Measurements from ENCODE around the gene ZNF219.

- TF ChIP-seq EZH2 (IDR thresholded peaks at IDR 0.05; ENCODE audit: borderline replicate concordance, control insufficient read depth, low read depth, low read length) (no peak), IRF3 (IDR thresholded peaks at IDR 0.05) (no peak), STAT1 (conservative IDR thresholded peaks at IDR 0.05) (no peak), POLR2AphosphoS5 (IDR thresholded peaks at IDR 0.05; ENCODE audit: low read length) (no peak), SMAD5 (IDR thresholded peaks at IDR 0.05; ENCODE audit: low read depth) (no peak)
- TF ChIP-seq, protein P1, sequence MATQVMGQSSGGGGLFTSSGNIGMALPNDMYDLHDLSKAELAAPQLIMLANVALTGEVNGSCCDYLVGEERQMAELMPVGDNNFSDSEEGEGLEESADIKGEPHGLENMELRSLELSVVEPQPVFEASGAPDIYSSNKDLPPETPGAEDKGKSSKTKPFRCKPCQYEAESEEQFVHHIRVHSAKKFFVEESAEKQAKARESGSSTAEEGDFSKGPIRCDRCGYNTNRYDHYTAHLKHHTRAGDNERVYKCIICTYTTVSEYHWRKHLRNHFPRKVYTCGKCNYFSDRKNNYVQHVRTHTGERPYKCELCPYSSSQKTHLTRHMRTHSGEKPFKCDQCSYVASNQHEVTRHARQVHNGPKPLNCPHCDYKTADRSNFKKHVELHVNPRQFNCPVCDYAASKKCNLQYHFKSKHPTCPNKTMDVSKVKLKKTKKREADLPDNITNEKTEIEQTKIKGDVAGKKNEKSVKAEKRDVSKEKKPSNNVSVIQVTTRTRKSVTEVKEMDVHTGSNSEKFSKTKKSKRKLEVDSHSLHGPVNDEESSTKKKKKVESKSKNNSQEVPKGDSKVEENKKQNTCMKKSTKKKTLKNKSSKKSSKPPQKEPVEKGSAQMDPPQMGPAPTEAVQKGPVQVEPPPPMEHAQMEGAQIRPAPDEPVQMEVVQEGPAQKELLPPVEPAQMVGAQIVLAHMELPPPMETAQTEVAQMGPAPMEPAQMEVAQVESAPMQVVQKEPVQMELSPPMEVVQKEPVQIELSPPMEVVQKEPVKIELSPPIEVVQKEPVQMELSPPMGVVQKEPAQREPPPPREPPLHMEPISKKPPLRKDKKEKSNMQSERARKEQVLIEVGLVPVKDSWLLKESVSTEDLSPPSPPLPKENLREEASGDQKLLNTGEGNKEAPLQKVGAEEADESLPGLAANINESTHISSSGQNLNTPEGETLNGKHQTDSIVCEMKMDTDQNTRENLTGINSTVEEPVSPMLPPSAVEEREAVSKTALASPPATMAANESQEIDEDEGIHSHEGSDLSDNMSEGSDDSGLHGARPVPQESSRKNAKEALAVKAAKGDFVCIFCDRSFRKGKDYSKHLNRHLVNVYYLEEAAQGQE (IDR thresholded peaks at IDR 0.05; ENCODE audit: low read depth, low read length): no peak
- TF ChIP-seq, protein P2, sequence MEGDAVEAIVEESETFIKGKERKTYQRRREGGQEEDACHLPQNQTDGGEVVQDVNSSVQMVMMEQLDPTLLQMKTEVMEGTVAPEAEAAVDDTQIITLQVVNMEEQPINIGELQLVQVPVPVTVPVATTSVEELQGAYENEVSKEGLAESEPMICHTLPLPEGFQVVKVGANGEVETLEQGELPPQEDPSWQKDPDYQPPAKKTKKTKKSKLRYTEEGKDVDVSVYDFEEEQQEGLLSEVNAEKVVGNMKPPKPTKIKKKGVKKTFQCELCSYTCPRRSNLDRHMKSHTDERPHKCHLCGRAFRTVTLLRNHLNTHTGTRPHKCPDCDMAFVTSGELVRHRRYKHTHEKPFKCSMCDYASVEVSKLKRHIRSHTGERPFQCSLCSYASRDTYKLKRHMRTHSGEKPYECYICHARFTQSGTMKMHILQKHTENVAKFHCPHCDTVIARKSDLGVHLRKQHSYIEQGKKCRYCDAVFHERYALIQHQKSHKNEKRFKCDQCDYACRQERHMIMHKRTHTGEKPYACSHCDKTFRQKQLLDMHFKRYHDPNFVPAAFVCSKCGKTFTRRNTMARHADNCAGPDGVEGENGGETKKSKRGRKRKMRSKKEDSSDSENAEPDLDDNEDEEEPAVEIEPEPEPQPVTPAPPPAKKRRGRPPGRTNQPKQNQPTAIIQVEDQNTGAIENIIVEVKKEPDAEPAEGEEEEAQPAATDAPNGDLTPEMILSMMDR (IDR thresholded peaks at IDR 0.05 in 2 of 3, conservative IDR thresholded peaks at IDR 0.05 in 1 of 3; ENCODE audit: control insufficient read depth in 2 of 3, extremely low read depth in 1 of 3, insufficient read depth in 1 of 3, low read depth in 3 of 3, low read length in 3 of 3): no peak
These were observed 1.1 kb upstream of the ZNF219 start for GRCh38 chr14:21099596-21099985.
